Tibial artery (tissue), 4 donors: ENCODE data around the gene HLF.

ENCODE experiments used
- DNase-seq, 2 donors: peaks; one replicate each; pipeline ENCODE4 v3.0.0-alpha.2; 2019
- H3K27ac ChIP-seq, 2 donors: fragments of 200-600 bp; sonication (generic) in 1 of 2; 1 replicate in 1 of 2; 2 replicates in 1 of 2; pipeline ENCODE4 v1.5.1; 2018 to 2019; ENCODE audit warnings: mild to moderate bottlenecking in 1 of 2
- H3K27me3 ChIP-seq, 2 donors: fragments of 200-600 bp; sonication (generic) in 1 of 2; one replicate each; pipeline versions ENCODE4 v1.5.1 to v1.6.0; 2016 to 2019
- H3K36me3 ChIP-seq, 3 donors: fragments of 200-600 bp; sonication (generic) in 2 of 3; one replicate each; pipeline ENCODE4 v1.5.1; 2016 to 2019; ENCODE audit warnings: mild to moderate bottlenecking in 2 of 3
- H3K4me1 ChIP-seq, 4 donors: fragments of 200-600 bp; sonication (generic) in 2 of 4; 1 replicate in 3 of 4; 2 replicates in 1 of 4; pipeline ENCODE4 v1.5.1; 2016 to 2019
- H3K4me3 ChIP-seq, 2 donors: fragments of 200-600 bp; sonication (generic) in 1 of 2; 1 replicate in 1 of 2; 2 replicates in 1 of 2; pipeline ENCODE4 v1.5.1; 2018 to 2019; ENCODE audit warnings: mild to moderate bottlenecking in 2 of 2
- H3K9me3 ChIP-seq, 3 donors: fragments of 200-600 bp; sonication (generic) in 1 of 3; one replicate each; pipeline ENCODE4 v1.5.1; 2016 to 2019
- intact Hi-C: fragments of 100-400 bp; cut with DNase I; formaldehyde crosslinking; loops from one replicate; pipeline ENCODE4 v1.15.0; 2023; ENCODE audit warnings: low total_unique reads
- TF ChIP-seq, protein P1 (sequence below), 2 experiments: fragments of 200-600 bp in 1 of 2; fragments of 450-650 bp in 1 of 2; IDR thresholded peaks; one replicate each; pipeline ENCODE4 v1.5.1; 2017 to 2019; ENCODE audit warnings: antibody characterized with exemption in 2 of 2, mild to moderate bottlenecking in 1 of 2, moderate library complexity in 1 of 2

The HLF gene

DNA sequence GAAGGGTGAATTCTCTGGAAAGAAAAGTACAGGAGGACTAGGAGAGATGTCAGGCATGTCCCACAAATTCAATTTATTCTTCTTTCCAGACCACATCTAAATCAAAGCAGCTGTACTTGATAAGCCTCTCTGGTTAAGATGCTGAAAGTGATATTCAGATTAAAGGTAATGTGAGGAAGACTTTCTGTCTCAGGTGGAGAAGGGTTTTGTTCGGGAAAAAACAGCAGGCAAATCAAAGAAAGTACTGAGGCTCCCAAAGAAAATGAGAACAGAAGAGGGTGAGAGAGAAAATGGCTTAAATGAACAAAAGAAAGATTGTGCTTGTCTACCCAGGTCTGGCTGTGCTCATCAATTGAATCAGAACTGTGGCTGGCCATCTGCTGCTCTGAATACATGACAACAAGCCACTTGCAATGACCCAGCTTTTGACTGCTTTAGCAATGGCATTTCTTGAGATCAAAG is 101.3 kb downstream of the HLF start:
- Histone ChIP-seq H3K9me3 (peaks cover 0 to 7% (median 5%) of the 10 kb centered on the region in 3 donors), H3K27me3 (no peaks in the 10 kb centered on the region), H3K4me3 (no peak overlapping the region), H3K27ac (no peak overlapping the region), H3K36me3 (no peaks in the 10 kb centered on the region), H3K4me1 (no peaks in the 10 kb centered on the region)
- DNase-seq = no peak
- TF ChIP-seq, protein P1, sequence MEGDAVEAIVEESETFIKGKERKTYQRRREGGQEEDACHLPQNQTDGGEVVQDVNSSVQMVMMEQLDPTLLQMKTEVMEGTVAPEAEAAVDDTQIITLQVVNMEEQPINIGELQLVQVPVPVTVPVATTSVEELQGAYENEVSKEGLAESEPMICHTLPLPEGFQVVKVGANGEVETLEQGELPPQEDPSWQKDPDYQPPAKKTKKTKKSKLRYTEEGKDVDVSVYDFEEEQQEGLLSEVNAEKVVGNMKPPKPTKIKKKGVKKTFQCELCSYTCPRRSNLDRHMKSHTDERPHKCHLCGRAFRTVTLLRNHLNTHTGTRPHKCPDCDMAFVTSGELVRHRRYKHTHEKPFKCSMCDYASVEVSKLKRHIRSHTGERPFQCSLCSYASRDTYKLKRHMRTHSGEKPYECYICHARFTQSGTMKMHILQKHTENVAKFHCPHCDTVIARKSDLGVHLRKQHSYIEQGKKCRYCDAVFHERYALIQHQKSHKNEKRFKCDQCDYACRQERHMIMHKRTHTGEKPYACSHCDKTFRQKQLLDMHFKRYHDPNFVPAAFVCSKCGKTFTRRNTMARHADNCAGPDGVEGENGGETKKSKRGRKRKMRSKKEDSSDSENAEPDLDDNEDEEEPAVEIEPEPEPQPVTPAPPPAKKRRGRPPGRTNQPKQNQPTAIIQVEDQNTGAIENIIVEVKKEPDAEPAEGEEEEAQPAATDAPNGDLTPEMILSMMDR (IDR thresholded peaks at IDR 0.05) = no peak
- intact Hi-C loops = no loop called here

DNA sequence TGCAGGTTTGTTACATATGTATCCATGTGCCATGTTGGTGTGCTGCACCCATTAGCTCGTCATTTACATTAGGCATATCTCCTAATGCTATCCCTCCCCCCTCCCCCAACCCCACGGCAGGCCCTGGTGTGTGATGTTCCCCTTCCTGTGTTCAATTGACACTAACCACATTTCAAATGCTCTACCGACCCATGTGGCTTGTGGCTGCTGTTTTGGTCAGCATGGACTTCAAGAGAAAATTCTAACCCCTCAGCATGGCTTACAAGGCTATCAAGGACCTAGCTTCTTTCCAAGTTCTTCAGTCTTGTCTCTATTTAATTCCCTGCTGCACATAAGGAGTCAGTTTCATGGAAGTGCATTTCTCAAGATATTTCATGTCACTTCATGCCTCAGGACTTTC is 103.9 kb downstream of the HLF start:
- no peak overlapping the region for H3K27ac ChIP-seq
- H3K9me3 ChIP-seq = peaks cover 0 to 7% (median 5%) of the 10 kb centered on the region in 3 donors
- no peaks in the 10 kb centered on the region for H3K4me1 ChIP-seq
- no peaks in the 10 kb centered on the region for H3K27me3 ChIP-seq
- DNase-seq = no peak
- intact Hi-C loops = no loop called here
- no peak overlapping the region for H3K4me3 ChIP-seq
- TF ChIP-seq, protein P1 (IDR thresholded peaks at IDR 0.05) = no peak
- H3K36me3 ChIP-seq = no peaks in the 10 kb centered on the region
